ENCODE measurements around the gene TDRD7. TPM values are rescaled to one million over a fixed set of nuclear protein-coding genes. Genes with fewer than 3 reads are reported as not detected.

TDRD7 gene
- total and polyA plus RNA-seq, 2 of the 8 experiments (the other 6 are each of a cell fraction or from before 2014, with no cell fraction given), result 1.2 to 2.3 TPM

DNA sequence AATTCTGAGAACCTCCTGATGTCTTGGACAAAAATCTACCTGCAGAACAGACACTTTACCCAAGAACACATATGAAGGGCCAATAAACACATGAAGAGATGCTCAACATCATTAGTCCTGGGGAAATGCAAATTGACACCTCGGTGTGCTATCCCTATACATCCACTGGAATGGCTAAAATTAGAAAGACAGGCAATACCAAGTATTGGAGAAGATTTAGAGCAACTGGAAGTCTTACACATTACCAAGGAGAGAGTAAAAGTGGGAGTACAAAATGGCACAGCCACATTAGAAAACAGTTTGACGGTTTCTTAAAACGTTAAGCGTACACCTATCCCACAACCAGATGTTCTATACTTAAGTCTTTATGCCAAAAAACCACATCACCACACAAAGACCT is 3.3 kb upstream of the TDRD7 start (continued):
- TF ChIP-seq, protein P1, sequence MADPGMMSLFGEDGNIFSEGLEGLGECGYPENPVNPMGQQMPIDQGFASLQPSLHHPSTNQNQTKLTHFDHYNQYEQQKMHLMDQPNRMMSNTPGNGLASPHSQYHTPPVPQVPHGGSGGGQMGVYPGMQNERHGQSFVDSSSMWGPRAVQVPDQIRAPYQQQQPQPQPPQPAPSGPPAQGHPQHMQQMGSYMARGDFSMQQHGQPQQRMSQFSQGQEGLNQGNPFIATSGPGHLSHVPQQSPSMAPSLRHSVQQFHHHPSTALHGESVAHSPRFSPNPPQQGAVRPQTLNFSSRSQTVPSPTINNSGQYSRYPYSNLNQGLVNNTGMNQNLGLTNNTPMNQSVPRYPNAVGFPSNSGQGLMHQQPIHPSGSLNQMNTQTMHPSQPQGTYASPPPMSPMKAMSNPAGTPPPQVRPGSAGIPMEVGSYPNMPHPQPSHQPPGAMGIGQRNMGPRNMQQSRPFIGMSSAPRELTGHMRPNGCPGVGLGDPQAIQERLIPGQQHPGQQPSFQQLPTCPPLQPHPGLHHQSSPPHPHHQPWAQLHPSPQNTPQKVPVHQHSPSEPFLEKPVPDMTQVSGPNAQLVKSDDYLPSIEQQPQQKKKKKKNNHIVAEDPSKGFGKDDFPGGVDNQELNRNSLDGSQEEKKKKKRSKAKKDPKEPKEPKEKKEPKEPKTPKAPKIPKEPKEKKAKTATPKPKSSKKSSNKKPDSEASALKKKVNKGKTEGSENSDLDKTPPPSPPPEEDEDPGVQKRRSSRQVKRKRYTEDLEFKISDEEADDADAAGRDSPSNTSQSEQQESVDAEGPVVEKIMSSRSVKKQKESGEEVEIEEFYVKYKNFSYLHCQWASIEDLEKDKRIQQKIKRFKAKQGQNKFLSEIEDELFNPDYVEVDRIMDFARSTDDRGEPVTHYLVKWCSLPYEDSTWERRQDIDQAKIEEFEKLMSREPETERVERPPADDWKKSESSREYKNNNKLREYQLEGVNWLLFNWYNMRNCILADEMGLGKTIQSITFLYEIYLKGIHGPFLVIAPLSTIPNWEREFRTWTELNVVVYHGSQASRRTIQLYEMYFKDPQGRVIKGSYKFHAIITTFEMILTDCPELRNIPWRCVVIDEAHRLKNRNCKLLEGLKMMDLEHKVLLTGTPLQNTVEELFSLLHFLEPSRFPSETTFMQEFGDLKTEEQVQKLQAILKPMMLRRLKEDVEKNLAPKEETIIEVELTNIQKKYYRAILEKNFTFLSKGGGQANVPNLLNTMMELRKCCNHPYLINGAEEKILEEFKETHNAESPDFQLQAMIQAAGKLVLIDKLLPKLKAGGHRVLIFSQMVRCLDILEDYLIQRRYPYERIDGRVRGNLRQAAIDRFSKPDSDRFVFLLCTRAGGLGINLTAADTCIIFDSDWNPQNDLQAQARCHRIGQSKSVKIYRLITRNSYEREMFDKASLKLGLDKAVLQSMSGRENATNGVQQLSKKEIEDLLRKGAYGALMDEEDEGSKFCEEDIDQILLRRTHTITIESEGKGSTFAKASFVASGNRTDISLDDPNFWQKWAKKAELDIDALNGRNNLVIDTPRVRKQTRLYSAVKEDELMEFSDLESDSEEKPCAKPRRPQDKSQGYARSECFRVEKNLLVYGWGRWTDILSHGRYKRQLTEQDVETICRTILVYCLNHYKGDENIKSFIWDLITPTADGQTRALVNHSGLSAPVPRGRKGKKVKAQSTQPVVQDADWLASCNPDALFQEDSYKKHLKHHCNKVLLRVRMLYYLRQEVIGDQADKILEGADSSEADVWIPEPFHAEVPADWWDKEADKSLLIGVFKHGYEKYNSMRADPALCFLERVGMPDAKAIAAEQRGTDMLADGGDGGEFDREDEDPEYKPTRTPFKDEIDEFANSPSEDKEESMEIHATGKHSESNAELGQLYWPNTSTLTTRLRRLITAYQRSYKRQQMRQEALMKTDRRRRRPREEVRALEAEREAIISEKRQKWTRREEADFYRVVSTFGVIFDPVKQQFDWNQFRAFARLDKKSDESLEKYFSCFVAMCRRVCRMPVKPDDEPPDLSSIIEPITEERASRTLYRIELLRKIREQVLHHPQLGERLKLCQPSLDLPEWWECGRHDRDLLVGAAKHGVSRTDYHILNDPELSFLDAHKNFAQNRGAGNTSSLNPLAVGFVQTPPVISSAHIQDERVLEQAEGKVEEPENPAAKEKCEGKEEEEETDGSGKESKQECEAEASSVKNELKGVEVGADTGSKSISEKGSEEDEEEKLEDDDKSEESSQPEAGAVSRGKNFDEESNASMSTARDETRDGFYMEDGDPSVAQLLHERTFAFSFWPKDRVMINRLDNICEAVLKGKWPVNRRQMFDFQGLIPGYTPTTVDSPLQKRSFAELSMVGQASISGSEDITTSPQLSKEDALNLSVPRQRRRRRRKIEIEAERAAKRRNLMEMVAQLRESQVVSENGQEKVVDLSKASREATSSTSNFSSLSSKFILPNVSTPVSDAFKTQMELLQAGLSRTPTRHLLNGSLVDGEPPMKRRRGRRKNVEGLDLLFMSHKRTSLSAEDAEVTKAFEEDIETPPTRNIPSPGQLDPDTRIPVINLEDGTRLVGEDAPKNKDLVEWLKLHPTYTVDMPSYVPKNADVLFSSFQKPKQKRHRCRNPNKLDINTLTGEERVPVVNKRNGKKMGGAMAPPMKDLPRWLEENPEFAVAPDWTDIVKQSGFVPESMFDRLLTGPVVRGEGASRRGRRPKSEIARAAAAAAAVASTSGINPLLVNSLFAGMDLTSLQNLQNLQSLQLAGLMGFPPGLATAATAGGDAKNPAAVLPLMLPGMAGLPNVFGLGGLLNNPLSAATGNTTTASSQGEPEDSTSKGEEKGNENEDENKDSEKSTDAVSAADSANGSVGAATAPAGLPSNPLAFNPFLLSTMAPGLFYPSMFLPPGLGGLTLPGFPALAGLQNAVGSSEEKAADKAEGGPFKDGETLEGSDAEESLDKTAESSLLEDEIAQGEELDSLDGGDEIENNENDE (IDR thresholded peaks at IDR 0.05; ENCODE audit: insufficient replicate concordance, low read length), result no peak
- no peak for TF ChIP-seq KDM5A (IDR thresholded peaks at IDR 0.05; ENCODE audit: low read length)
- no peak for TF ChIP-seq POLR2AphosphoS5 (IDR thresholded peaks at IDR 0.05; ENCODE audit: low read depth, low read length)
- TF ChIP-seq SP1 (IDR thresholded peaks at IDR 0.05; ENCODE audit: low read depth, low read length), result no peak
- TF ChIP-seq TBP (IDR thresholded peaks at IDR 0.05; ENCODE audit: low read depth, low read length), result no peak
- TF ChIP-seq CEBPB (IDR thresholded peaks at IDR 0.05; ENCODE audit: low read depth, low read length), result no peak
- TF ChIP-seq, protein P2, sequence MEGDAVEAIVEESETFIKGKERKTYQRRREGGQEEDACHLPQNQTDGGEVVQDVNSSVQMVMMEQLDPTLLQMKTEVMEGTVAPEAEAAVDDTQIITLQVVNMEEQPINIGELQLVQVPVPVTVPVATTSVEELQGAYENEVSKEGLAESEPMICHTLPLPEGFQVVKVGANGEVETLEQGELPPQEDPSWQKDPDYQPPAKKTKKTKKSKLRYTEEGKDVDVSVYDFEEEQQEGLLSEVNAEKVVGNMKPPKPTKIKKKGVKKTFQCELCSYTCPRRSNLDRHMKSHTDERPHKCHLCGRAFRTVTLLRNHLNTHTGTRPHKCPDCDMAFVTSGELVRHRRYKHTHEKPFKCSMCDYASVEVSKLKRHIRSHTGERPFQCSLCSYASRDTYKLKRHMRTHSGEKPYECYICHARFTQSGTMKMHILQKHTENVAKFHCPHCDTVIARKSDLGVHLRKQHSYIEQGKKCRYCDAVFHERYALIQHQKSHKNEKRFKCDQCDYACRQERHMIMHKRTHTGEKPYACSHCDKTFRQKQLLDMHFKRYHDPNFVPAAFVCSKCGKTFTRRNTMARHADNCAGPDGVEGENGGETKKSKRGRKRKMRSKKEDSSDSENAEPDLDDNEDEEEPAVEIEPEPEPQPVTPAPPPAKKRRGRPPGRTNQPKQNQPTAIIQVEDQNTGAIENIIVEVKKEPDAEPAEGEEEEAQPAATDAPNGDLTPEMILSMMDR (IDR thresholded peaks at IDR 0.05; ENCODE audit: control extremely low read depth in 1 of 3, insufficient read depth in 1 of 3, low read depth in 1 of 3, low read length in 3 of 3), result no peak
- TF ChIP-seq MAFK (IDR thresholded peaks at IDR 0.05; ENCODE audit: low read depth, low read length), result no peak

Data from H1 (cell line).